ENCODE measurements around the gene RGS3. TPM values are rescaled to one million over a fixed set of nuclear protein-coding genes. Genes with fewer than 3 reads are reported as not detected.

Gene RGS3
- total and polyA plus RNA-seq, 7 experiments from 2014 or later, result 4.9 to 43.4 (median 11.6) TPM

GRCh38 chr9:113461943-113462342 is 1.6 kb upstream of the RGS3 start:
- Histone ChIP-seq H3K36me3 (ENCODE audit: control insufficient read depth in 2 of 3, insufficient read depth in 3 of 3, low read length in 3 of 3) (no peaks in the 10 kb centered on the region), H3K27ac (ENCODE audit: low read depth, low read length) (no peak overlapping the region), H3K27me3 (ENCODE audit: control insufficient read depth in 2 of 2, insufficient read depth in 2 of 2, low read length in 2 of 2) (no peaks in the 10 kb centered on the region), H3K4me1 (ENCODE audit: control insufficient read depth in 2 of 2, insufficient read depth in 2 of 2, low read length in 2 of 2) (no peaks in the 10 kb centered on the region), H3K9me3 (ENCODE audit: control insufficient read depth in 2 of 3, low read length in 3 of 3) (no peaks in the 10 kb centered on the region), H3K4me3 (ENCODE audit: low read length) (no peak overlapping the region)
- Mint-ChIP-seq H3K36me3 (no peaks in the 10 kb centered on the region), H3K4me3 (no peak overlapping the region), H3K27me3 (no peaks in the 10 kb centered on the region), H3K9me3 (no peaks in the 10 kb centered on the region), H3K27ac (peak overlapping the region in 1 of 9 donors; percentile 62), H3K4me1 (peaks cover 0 to 5% (median 0%) of the 10 kb centered on the region in 7 donors)
- ChIA-PET POLR2A (no interaction called here), CTCF (no interaction called here)
- DNase-seq (no peak), ATAC-seq (no peak)
- intact Hi-C loops (cut with micrococcal nuclease), result loop anchor here in 1 of 2 donors (5.0 kb wide), 1 partner anchor 50 kb away; no protein-coding TSS in a partner anchor

DNA sequence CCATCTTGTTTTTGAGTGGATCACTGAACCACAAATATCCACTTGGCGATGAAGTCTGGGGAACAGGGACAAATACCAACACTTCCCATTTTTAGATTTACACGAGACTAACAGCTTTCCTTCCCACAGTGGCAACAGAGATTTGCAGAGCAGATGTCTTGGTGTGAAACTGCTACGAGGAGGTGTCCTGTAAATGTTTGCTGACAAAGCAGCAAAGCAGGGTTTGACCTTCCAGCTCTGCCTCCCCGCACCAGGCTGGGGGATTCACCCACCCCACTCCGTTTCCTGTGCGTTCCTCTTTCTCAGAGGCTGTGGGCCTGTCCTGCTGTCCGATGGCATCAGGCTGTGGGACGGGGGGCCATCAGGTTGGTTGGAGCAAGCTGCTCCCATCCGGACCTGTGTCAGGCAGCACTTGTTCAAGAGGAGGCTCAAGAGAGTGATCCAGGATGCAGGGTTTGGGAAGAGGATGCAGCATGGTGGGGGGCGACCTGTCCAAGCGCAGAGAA is 693 bp upstream of the RGS3 start:
- Mint-ChIP-seq H3K4me1 (peaks cover 0 to 5% (median 0%) of the 10 kb centered on the region in 7 donors), H3K27ac (no peak overlapping the region), H3K9me3 (peaks cover 0 to 7% (median 0%) of the 10 kb centered on the region in 11 donors), H3K27me3 (no peaks in the 10 kb centered on the region), H3K36me3 (peaks cover 0 to 2% (median 0%) of the 10 kb centered on the region in 5 donors), H3K4me3 (no peak overlapping the region)
- Histone ChIP-seq H3K27me3 (ENCODE audit: control insufficient read depth in 2 of 2, insufficient read depth in 2 of 2, low read length in 2 of 2) (no peaks in the 10 kb centered on the region), H3K36me3 (ENCODE audit: control insufficient read depth in 2 of 3, insufficient read depth in 3 of 3, low read length in 3 of 3) (no peaks in the 10 kb centered on the region), H3K9me3 (ENCODE audit: control insufficient read depth in 2 of 3, low read length in 3 of 3) (no peaks in the 10 kb centered on the region), H3K27ac (ENCODE audit: low read depth, low read length) (no peak overlapping the region), H3K4me3 (ENCODE audit: low read length) (no peak overlapping the region), H3K4me1 (ENCODE audit: control insufficient read depth in 2 of 2, insufficient read depth in 2 of 2, low read length in 2 of 2) (no peaks in the 10 kb centered on the region)
- DNase-seq (no peak), ATAC-seq (no peak)
- intact Hi-C loops (cut with micrococcal nuclease), result loop anchor here in 1 of 2 donors (5.0 kb wide), 1 partner anchor 49 kb away; no protein-coding TSS in a partner anchor
- ChIA-PET POLR2A (interaction anchor here (0.7 kb wide), 1 partner anchor 59 kb away, joined by 3 read pairs; no protein-coding TSS in a partner anchor), CTCF (no interaction called here)

DNA sequence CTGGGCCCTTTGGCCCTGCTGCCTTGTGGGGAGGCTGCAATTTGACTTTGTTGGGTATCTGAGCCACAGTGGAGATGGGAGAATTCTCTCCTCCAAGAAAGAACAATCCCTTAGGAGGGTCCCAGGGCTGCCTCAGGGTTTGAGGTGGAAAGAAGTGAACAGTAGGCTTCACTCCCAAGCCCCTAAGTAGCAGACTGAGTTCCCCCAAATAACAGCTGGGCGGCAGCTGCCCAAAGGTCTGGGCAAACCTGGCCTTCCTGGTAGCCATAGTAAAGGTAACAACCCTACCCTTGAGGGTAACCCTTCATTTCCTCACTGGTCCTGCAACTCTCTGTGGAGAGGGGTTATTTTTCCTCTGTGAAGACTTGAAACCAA is 746 bp downstream of the RGS3 start:
- POLR2A ChIA-PET, result no interaction called here
- DNase-seq, result no peak
- no peak for ATAC-seq
- Mint-ChIP-seq H3K36me3 (peaks cover 0 to 2% (median 0%) of the 10 kb centered on the region in 5 donors), H3K4me3 (no peak overlapping the region), H3K4me1 (peaks cover 0 to 5% (median 0%) of the 10 kb centered on the region in 7 donors), H3K9me3 (peaks cover 0 to 12% (median 0%) of the 10 kb centered on the region in 11 donors), H3K27ac (no peak overlapping the region), H3K27me3 (peaks cover 0 to 4% (median 0%) of the 10 kb centered on the region in 5 donors)
- Histone ChIP-seq H3K27me3 (ENCODE audit: control insufficient read depth in 2 of 2, insufficient read depth in 2 of 2, low read length in 2 of 2) (no peaks in the 10 kb centered on the region), H3K9me3 (ENCODE audit: control insufficient read depth in 2 of 3, low read length in 3 of 3) (no peaks in the 10 kb centered on the region), H3K36me3 (ENCODE audit: control insufficient read depth in 2 of 3, insufficient read depth in 3 of 3, low read length in 3 of 3) (no peaks in the 10 kb centered on the region), H3K4me3 (ENCODE audit: low read length) (no peak overlapping the region), H3K27ac (ENCODE audit: low read depth, low read length) (no peak overlapping the region), H3K4me1 (ENCODE audit: control insufficient read depth in 2 of 2, insufficient read depth in 2 of 2, low read length in 2 of 2) (no peaks in the 10 kb centered on the region)
- intact Hi-C loops (cut with micrococcal nuclease), result loop anchor here in 1 of 2 donors (5.0 kb wide), 1 partner anchor 48 kb away; no protein-coding TSS in a partner anchor
- CTCF ChIA-PET, result no interaction called here

- Mint-ChIP-seq H3K27me3 (peaks cover 0 to 7% (median 0%) of the 10 kb centered on the region in 5 donors), H3K9me3 (peaks cover 0 to 12% (median 0%) of the 10 kb centered on the region in 11 donors), H3K36me3 (peaks cover 0 to 2% (median 0%) of the 10 kb centered on the region in 5 donors), H3K4me1 (peaks cover 0 to 5% (median 0%) of the 10 kb centered on the region in 7 donors), H3K4me3 (no peak overlapping the region), H3K27ac (peak overlapping the region in 1 of 9 donors; percentile 1)
- Histone ChIP-seq H3K27me3 (ENCODE audit: control insufficient read depth in 2 of 2, insufficient read depth in 2 of 2, low read length in 2 of 2) (no peaks in the 10 kb centered on the region), H3K4me3 (ENCODE audit: low read length) (no peak overlapping the region), H3K27ac (ENCODE audit: low read depth, low read length) (no peak overlapping the region), H3K36me3 (ENCODE audit: control insufficient read depth in 2 of 3, insufficient read depth in 3 of 3, low read length in 3 of 3) (no peaks in the 10 kb centered on the region), H3K4me1 (ENCODE audit: control insufficient read depth in 2 of 2, insufficient read depth in 2 of 2, low read length in 2 of 2) (no peaks in the 10 kb centered on the region), H3K9me3 (ENCODE audit: control insufficient read depth in 2 of 3, low read length in 3 of 3) (no peaks in the 10 kb centered on the region)
- ChIA-PET POLR2A (no interaction called here), CTCF (no interaction called here)
- ATAC-seq, result no peak
- intact Hi-C loops (cut with micrococcal nuclease), result no loop called here
- no peak for DNase-seq
Measured at GRCh38 chr9:113465599-113466140, 2.1 kb downstream of the RGS3 start.

DNA sequence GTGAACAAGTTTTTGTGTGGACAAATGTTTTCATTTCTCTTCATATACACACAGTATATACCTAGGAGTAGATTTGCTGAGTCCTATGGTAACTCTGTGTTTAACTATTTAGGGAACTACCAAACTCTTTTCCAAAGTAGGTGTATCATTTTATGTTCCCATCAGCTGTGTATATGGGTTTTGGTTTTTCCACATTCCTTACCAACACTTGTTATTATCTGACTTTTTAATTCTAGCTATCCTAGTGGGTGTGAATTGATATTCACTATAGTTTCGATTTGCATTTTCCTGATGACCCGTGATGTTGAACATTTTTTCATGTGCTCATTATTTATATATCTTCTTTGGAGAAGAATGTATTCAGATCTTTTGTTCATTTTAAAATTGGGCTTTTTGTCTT is 3.7 kb downstream of the RGS3 start:
- Mint-ChIP-seq H3K36me3 (peaks cover 0 to 2% (median 0%) of the 10 kb centered on the region in 5 donors), H3K4me3 (no peak overlapping the region), H3K4me1 (peaks cover 0 to 5% (median 0%) of the 10 kb centered on the region in 7 donors), H3K27ac (no peak overlapping the region), H3K27me3 (peaks cover 0 to 14% (median 0%) of the 10 kb centered on the region in 5 donors), H3K9me3 (peaks cover 0 to 12% (median 0%) of the 10 kb centered on the region in 11 donors)
- intact Hi-C loops (cut with micrococcal nuclease), result no loop called here
- no peak overlapping the region for H3K4me3 ChIP-seq (ENCODE audit: low read length)
- no peaks in the 10 kb centered on the region for H3K36me3 ChIP-seq (ENCODE audit: control insufficient read depth in 2 of 3, insufficient read depth in 3 of 3, low read length in 3 of 3)
- ChIA-PET CTCF (no interaction called here), POLR2A (no interaction called here)
- no peaks in the 10 kb centered on the region for H3K9me3 ChIP-seq (ENCODE audit: control insufficient read depth in 2 of 3, low read length in 3 of 3)
- DNase-seq (no peak), ATAC-seq (no peak)
- no peaks in the 10 kb centered on the region for H3K4me1 ChIP-seq (ENCODE audit: control insufficient read depth in 2 of 2, insufficient read depth in 2 of 2, low read length in 2 of 2)
- H3K27me3 ChIP-seq (ENCODE audit: control insufficient read depth in 2 of 2, insufficient read depth in 2 of 2, low read length in 2 of 2), result no peaks in the 10 kb centered on the region
- H3K27ac ChIP-seq (ENCODE audit: low read depth, low read length), result no peak overlapping the region

DNA sequence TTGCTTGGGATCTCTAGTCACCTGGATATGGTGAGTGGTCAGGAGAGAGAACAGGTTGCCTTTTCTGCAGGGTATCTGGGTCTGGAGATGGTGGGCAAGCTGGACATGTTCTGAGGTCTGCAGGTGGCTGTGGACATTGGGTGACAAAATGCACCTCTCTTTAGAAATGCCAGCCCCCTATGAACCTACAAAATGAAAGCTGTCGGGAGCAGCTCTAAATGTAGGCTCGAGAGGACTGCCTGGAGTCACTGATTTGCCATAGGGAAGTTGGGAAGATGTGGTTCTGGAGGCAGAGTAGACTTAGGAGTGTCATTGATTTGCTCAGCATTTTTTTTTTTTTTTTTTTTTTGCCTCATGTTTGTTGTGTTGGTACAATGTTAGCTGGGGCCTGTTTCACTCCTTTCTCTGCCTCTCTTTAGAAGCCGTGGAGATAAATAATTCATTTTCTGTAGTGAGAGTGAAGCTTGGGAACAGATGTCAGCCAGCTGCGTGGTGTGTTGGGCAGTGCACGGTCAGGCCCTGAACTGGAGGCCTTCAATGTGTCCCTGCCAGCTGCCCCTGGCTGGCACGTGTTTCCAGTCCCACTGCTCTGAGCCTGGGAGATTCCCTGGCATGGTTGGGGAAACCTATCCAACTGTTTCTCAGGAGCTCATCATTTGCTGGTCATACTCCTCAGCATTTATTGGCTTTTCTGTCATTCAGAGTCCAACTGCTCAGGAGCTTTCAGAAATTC is 5.4 kb downstream of the RGS3 start:
- POLR2A ChIA-PET, result no interaction called here
- no peak overlapping the region for H3K27ac Mint-ChIP-seq
- H3K4me1 ChIP-seq (ENCODE audit: control insufficient read depth in 2 of 2, insufficient read depth in 2 of 2, low read length in 2 of 2), result no peaks in the 10 kb centered on the region
- no peak overlapping the region for H3K4me3 ChIP-seq (ENCODE audit: low read length)
- peaks cover 0 to 12% (median 0%) of the 10 kb centered on the region in 11 donors for H3K9me3 Mint-ChIP-seq
- peaks cover 0 to 5% (median 0%) of the 10 kb centered on the region in 7 donors for H3K4me1 Mint-ChIP-seq
- no peaks in the 10 kb centered on the region for H3K9me3 ChIP-seq (ENCODE audit: control insufficient read depth in 2 of 3, low read length in 3 of 3)
- H3K27me3 Mint-ChIP-seq, result peaks cover 0 to 23% (median 0%) of the 10 kb centered on the region in 5 donors
- H3K4me3 Mint-ChIP-seq, result no peak overlapping the region
- intact Hi-C loops (cut with micrococcal nuclease), result no loop called here
- H3K36me3 ChIP-seq (ENCODE audit: control insufficient read depth in 2 of 3, insufficient read depth in 3 of 3, low read length in 3 of 3), result no peaks in the 10 kb centered on the region
- no peak for DNase-seq
- H3K27me3 ChIP-seq (ENCODE audit: control insufficient read depth in 2 of 2, insufficient read depth in 2 of 2, low read length in 2 of 2), result no peaks in the 10 kb centered on the region
- no peak overlapping the region for H3K27ac ChIP-seq (ENCODE audit: low read depth, low read length)
- CTCF ChIA-PET, result no interaction called here
- ATAC-seq, result no peak
- H3K36me3 Mint-ChIP-seq, result peaks cover 0 to 2% (median 0%) of the 10 kb centered on the region in 5 donors
